Smooth muscle cell (in vitro differentiated cells): Measurements from ENCODE around the gene TCEANC2. TPM values are rescaled to one million over a fixed set of nuclear protein-coding genes. Genes with fewer than 3 reads are reported as not detected.

Experiments used
- DNase-seq: peaks from one replicate; lab custom pipeline; 2025; ENCODE audit not compliant: unreplicated experiment; lab: John Stamatoyannopoulos, UW
- H2AFZ ChIP-seq: fragments of 200-600 bp; sonication (generic); 2 replicates; pipeline ENCODE4 v1.6.0; 2016; ENCODE audit warnings: antibody characterized with exemption, low read depth, mild to moderate bottlenecking
- H3F3A ChIP-seq: fragments of 200-600 bp; sonication (generic); 2 replicates; pipeline ENCODE4 v1.6.0; 2017; ENCODE audit warnings: antibody characterized with exemption, low read depth
- H3K27ac ChIP-seq: fragments of 200-600 bp; sonication (generic); 2 replicates; pipeline ENCODE4 v1.5.1; 2016; ENCODE audit warnings: low read depth, mild to moderate bottlenecking
- H3K27me3 ChIP-seq: fragments of 200-600 bp; sonication (generic); 2 replicates; pipeline ENCODE4 v1.6.1; 2016; ENCODE audit warnings: low read depth, mild to moderate bottlenecking
- H3K36me3 ChIP-seq: fragments of 200-600 bp; sonication (generic); 2 replicates; pipeline ENCODE4 v1.5.1; 2016; ENCODE audit warnings: low read depth
- H3K4me1 ChIP-seq: fragments of 200-600 bp; sonication (generic); 2 replicates; pipeline ENCODE4 v1.5.1; 2016; ENCODE audit warnings: low read depth
- H3K4me2 ChIP-seq: fragments of 200-600 bp; sonication (generic); 2 replicates; pipeline ENCODE4 v1.6.0; 2016; ENCODE audit warnings: mild to moderate bottlenecking
- H3K4me3 ChIP-seq: fragments of 200-600 bp; sonication (generic); 2 replicates; pipeline ENCODE4 v1.5.1; 2016; ENCODE audit warnings: mild to moderate bottlenecking
- H3K79me2 ChIP-seq: fragments of 200-600 bp; sonication (generic); 2 replicates; pipeline ENCODE4 v1.6.0; 2016; ENCODE audit warnings: low read depth, mild to moderate bottlenecking
- H3K9ac ChIP-seq: fragments of 200-600 bp; sonication (generic); 2 replicates; pipeline ENCODE4 v1.6.0; 2016; ENCODE audit warnings: low read depth
- H3K9me3 ChIP-seq: fragments of 200-600 bp; sonication (generic); replicated peaks from 2 replicates; pipeline ENCODE4 v1.5.1; 2016; ENCODE audit warnings: low read depth
- H4K20me1 ChIP-seq: fragments of 200-600 bp; sonication (generic); 2 replicates; pipeline ENCODE4 v1.6.0; 2016; ENCODE audit warnings: low read depth
- WGBS: methylation state at CpG from one replicate; pipeline ENCODE4 v1.1.7; 2016; ENCODE audit warnings: low lambda C conversion rate; 5-methylcytosine and 5-hydroxymethylcytosine counted together
- polyA plus RNA-seq: library from polyadenylated mRNA; unstranded; fragments of >200 nt; fragmentation: Nextera tagmentation; extraction: Ambion mirVana; gene quantifications from 2 replicates; pipeline ENCODE4 v1.2.1, GENCODE V29; 2016
- total RNA-seq: library from RNA; depleted of rRNA; stranded (reverse); fragments of >200 nt; gene quantifications from 2 replicates; pipeline ENCODE4 v1.2.3, GENCODE V29; 2014
- TF ChIP-seq, protein P1 (sequence below): fragments of 200-600 bp; sonication (generic); IDR thresholded peaks from 2 replicates; pipeline ENCODE4 v1.5.1; 2017; ENCODE audit warnings: borderline replicate concordance, mild to moderate bottlenecking, antibody characterized with exemption; ENCODE audit not compliant: insufficient read depth, poor library complexity, severe bottlenecking

Gene TCEANC2
- total and polyA plus RNA-seq, 2 experiments from 2014 or later = 2.1 to 4.6 TPM

DNA sequence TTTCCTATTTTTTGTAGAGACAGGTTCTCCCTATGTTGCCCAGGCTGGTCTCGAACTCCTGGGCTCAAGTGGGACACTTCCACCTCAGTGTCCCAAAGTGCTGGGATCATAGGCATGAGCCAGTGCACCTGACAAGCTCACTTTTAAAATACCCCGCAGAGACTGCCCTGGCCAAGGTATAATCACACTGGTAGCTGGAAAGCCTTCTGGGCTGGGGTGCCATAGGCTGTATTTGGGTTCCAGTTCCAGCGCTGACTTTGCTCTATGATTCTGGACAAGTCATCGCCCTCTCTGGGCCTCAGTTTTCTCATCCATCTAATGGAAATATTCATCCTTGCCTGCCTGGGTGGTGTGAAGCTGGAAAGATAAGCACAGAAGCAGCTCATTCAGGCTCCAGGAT, 45.8 kb upstream of the TCEANC2 start:
- WGBS = 93% methylated on average over 4 of the region's 4 CpGs

DNA sequence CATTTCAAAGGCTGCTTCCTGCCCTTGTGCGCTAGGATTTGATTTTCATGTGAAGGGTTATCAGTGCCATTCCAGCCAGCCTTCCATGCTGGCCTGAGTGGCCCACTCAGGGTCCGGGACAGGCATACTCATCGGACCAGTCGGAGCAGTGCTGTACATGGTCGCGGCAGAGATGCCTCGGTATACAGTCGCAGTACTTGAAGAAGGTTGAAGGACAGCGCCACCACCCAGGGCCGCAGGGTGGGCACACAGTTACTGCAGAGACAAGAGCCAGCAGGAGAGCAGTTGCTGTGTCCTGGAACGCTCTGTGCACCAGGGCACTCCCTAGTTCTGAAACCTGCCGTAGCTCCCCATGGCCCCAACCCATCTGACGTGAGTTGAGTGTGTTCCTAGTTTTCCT, 44.5 kb upstream of the TCEANC2 start:
- no peak for DNase-seq
- Histone ChIP-seq H3K27ac (no peak overlapping the region), H3K27me3 (peaks cover 12% of the 10 kb centered on the region), H3K79me2 (no peaks in the 10 kb centered on the region), H3K4me1 (no peaks in the 10 kb centered on the region), H3K9me3 (no peaks in the 10 kb centered on the region), H2AFZ (no peak overlapping the region), H3K9ac (no peak overlapping the region), H3F3A (no peaks in the 10 kb centered on the region), H4K20me1 (no peaks in the 10 kb centered on the region), H3K4me3 (no peak overlapping the region), H3K36me3 (no peaks in the 10 kb centered on the region), H3K4me2 (no peak overlapping the region)
- TF ChIP-seq, protein P1, sequence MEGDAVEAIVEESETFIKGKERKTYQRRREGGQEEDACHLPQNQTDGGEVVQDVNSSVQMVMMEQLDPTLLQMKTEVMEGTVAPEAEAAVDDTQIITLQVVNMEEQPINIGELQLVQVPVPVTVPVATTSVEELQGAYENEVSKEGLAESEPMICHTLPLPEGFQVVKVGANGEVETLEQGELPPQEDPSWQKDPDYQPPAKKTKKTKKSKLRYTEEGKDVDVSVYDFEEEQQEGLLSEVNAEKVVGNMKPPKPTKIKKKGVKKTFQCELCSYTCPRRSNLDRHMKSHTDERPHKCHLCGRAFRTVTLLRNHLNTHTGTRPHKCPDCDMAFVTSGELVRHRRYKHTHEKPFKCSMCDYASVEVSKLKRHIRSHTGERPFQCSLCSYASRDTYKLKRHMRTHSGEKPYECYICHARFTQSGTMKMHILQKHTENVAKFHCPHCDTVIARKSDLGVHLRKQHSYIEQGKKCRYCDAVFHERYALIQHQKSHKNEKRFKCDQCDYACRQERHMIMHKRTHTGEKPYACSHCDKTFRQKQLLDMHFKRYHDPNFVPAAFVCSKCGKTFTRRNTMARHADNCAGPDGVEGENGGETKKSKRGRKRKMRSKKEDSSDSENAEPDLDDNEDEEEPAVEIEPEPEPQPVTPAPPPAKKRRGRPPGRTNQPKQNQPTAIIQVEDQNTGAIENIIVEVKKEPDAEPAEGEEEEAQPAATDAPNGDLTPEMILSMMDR = no peak
- WGBS = 89% methylated on average over 13 of the region's 13 CpGs

More for the DNA sequence above, 45.8 kb upstream of the TCEANC2 start:
- H3K4me2 ChIP-seq = no peak overlapping the region
- no peaks in the 10 kb centered on the region for H3F3A ChIP-seq
- no peaks in the 10 kb centered on the region for H3K36me3 ChIP-seq
- no peaks in the 10 kb centered on the region for H4K20me1 ChIP-seq
- H3K4me3 ChIP-seq = no peak overlapping the region
- no peak for DNase-seq
- H2AFZ ChIP-seq = no peak overlapping the region
- no peaks in the 10 kb centered on the region for H3K4me1 ChIP-seq
- TF ChIP-seq, protein P1 = no peak
- H3K79me2 ChIP-seq = no peaks in the 10 kb centered on the region
- H3K27me3 ChIP-seq = peaks cover 10% of the 10 kb centered on the region
- H3K9ac ChIP-seq = no peak overlapping the region
- no peaks in the 10 kb centered on the region for H3K9me3 ChIP-seq
- H3K27ac ChIP-seq = no peak overlapping the region

DNA sequence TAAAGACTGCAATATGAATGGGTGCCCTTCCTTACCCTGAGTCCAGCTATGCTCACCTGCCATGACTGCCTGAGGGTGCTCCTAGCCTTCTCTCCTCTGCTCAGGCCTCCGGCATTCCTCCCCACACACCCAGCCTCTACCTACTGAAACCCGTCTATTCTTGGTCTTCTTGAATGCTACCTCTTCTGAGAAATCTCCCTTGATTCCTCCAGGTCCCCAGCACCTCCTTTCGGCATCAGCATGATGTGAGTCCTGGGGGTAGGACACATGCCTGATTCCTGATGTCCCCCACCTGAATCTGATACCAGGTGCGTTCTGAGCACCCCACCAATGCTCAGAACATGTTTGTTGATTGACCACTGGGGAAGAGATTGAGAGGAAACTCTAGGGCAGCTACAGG, 44.0 kb upstream of the TCEANC2 start:
- DNase-seq = no peak
- no peak overlapping the region for H2AFZ ChIP-seq
- H3K9me3 ChIP-seq = no peaks in the 10 kb centered on the region
- no peaks in the 10 kb centered on the region for H3F3A ChIP-seq
- H3K36me3 ChIP-seq = no peaks in the 10 kb centered on the region
- no peak overlapping the region for H3K4me3 ChIP-seq
- 92% methylated on average over 4 of the region's 4 CpGs for WGBS
- H3K9ac ChIP-seq = no peak overlapping the region
- no peak overlapping the region for H3K4me2 ChIP-seq
- TF ChIP-seq, protein P1 = no peak
- H3K79me2 ChIP-seq = no peaks in the 10 kb centered on the region
- no peaks in the 10 kb centered on the region for H4K20me1 ChIP-seq
- H3K27ac ChIP-seq = no peak overlapping the region
- H3K4me1 ChIP-seq = no peaks in the 10 kb centered on the region
- peaks cover 12% of the 10 kb centered on the region for H3K27me3 ChIP-seq

DNA sequence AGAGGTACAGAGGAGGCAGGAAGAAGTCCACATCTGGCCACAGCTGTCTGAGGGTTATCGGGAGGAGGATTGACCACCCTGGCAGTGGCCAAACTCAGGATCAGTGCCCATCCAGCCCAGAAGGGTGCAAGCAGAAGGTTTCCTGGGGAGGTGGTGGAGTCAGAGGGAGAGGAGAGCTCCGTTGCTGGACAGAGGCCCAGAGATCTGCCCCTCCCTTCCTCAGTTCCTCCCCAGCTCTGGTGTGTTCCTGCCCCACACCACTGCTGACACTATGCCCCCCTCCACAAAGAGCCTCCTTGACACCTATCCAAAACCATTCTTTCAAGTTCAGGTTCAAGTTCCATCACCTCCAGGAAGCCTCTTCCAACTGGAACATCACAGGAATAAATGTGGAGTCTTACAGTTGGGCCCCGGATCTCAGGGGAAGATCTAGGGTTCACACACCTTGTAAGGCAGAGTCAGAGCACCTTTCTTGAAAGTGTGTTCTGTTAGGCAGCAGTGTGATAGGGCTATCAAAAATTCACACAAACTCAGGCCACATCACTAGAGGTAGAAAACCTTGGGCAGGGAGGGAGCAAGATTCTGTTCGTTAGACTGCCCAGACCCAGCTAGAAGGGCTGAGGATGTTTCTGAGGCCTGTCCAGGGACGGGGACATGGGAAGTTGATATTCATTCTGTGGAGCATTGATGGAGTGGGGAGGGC, 42.8 kb upstream of the TCEANC2 start:
- Histone ChIP-seq H3K9me3 (no peaks in the 10 kb centered on the region), H4K20me1 (no peaks in the 10 kb centered on the region), H3K9ac (no peak overlapping the region), H3K79me2 (no peaks in the 10 kb centered on the region), H3K27ac (no peak overlapping the region), H3K4me1 (no peaks in the 10 kb centered on the region), H3F3A (no peaks in the 10 kb centered on the region), H3K36me3 (no peaks in the 10 kb centered on the region), H2AFZ (no peak overlapping the region), H3K27me3 (peaks cover 12% of the 10 kb centered on the region), H3K4me3 (no peak overlapping the region), H3K4me2 (no peak overlapping the region)
- TF ChIP-seq, protein P1 = no peak
- 80% methylated on average over 5 of the region's 5 CpGs for WGBS
- DNase-seq = no peak
